B cell (primary cell): ENCODE results near the gene GALNT7. TPM values are rescaled to one million over a fixed set of nuclear protein-coding genes. Genes with fewer than 3 reads are reported as not detected.

Experiments used
- ATAC-seq: fragments of 200-7000 bp; cut with Tn5 transposase; one replicate; pipeline ENCODE4 v1.10.0; 2021; ENCODE audit warnings: low read depth, mild to moderate bottlenecking, moderate number of reproducible peaks, moderate library complexity
- CTCF ChIA-PET: fragments of 350-600 bp; sonication (Branson Sonifier 250); formaldehyde crosslinking; loops from one replicate; lab custom pipeline; 2021; ENCODE audit warnings: antibody characterized with exemption, inconsistent platforms; lab: Charles Lee
- POLR2A ChIA-PET: fragments of 350-600 bp; sonication (Branson Sonifier 250); formaldehyde crosslinking; loops from one replicate; lab custom pipeline; 2021; ENCODE audit warnings: antibody characterized with exemption; lab: Charles Lee
- DNase-seq: peaks from one replicate; pipeline ENCODE4 v3.0.0; 2013
- H2AFZ ChIP-seq: 2 replicates; pipeline ENCODE4 v1.6.1; 2012; ENCODE audit warnings: mild to moderate bottlenecking, low read depth, low read length; ENCODE audit not compliant: insufficient read depth, poor library complexity, severe bottlenecking
- H3K27ac ChIP-seq, 2 donors: 1 replicate in 1 of 2; 2 replicates in 1 of 2; pipeline ENCODE4 v1.5.1; 2012 to 2013; ENCODE audit warnings: low read length in 2 of 2, mild to moderate bottlenecking in 2 of 2, moderate library complexity in 1 of 2
- H3K27me3 ChIP-seq, 4 experiments: fragments of 200-600 bp in 1 of 4; sonication (generic) in 1 of 4; replicated peaks in 1 of 4; 1 replicate in 2 of 4; 2 replicates in 2 of 4; pipeline versions ENCODE4 v1.6.1 to v1.7.0; 2013 to 2016; ENCODE audit warnings: low read length in 3 of 4, mild to moderate bottlenecking in 2 of 4, mixed read lengths in 1 of 4, moderate library complexity in 1 of 4; ENCODE audit not compliant: insufficient read depth in 4 of 4, control insufficient read depth in 3 of 4; ENCODE audit errors: control extremely low read depth in 1 of 4
- H3K36me3 ChIP-seq, 2 experiments: replicated peaks in 1 of 2; 1 replicate in 1 of 2; 2 replicates in 1 of 2; pipeline versions ENCODE4 v1.6.1 to v1.7.1; 2013; ENCODE audit warnings: low read length in 1 of 2; ENCODE audit not compliant: insufficient read depth in 2 of 2, control insufficient read depth in 1 of 2; ENCODE audit errors: control extremely low read depth in 1 of 2, extremely low read depth in 1 of 2
- H3K4me1 ChIP-seq, 2 donors: fragments of 200-600 bp in 1 of 2; sonication (generic) in 1 of 2; 1 replicate in 1 of 2; 2 replicates in 1 of 2; pipeline versions ENCODE4 v1.5.1 to v1.6.1; 2013 to 2017; ENCODE audit warnings: low read length in 2 of 2; ENCODE audit not compliant: control insufficient read depth in 2 of 2, insufficient read depth in 2 of 2
- H3K4me2 ChIP-seq: replicated peaks from 2 replicates; pipeline ENCODE3; 2012; ENCODE audit warnings: mild to moderate bottlenecking, low read depth, low read length; ENCODE audit not compliant: poor library complexity, severe bottlenecking
- H3K4me3 ChIP-seq, 5 experiments: fragments of 200-600 bp in 1 of 5; sonication (generic) in 1 of 5; 1 replicate in 3 of 5; 2 replicates in 2 of 5; pipeline versions ENCODE4 v1.5.1 to v1.7.0; 2011 to 2016; ENCODE audit warnings: low read length in 4 of 5, mild to moderate bottlenecking in 4 of 5, low read depth in 2 of 5, control low read depth in 1 of 5, moderate library complexity in 1 of 5; ENCODE audit not compliant: insufficient read depth in 1 of 5; ENCODE audit errors: control extremely low read depth in 1 of 5, extremely low read depth in 1 of 5
- H3K79me2 ChIP-seq: fragments of 200-600 bp; sonication (generic); one replicate; pipeline ENCODE4 v1.6.0; 2016; ENCODE audit warnings: low read length; ENCODE audit not compliant: control insufficient read depth, insufficient read depth
- H3K9ac ChIP-seq: fragments of 200-600 bp; sonication (generic); 2 replicates; pipeline ENCODE4 v1.6.1; 2017; ENCODE audit warnings: mild to moderate bottlenecking, low read length, moderate library complexity
- H3K9me3 ChIP-seq, 3 donors: one replicate each; pipeline versions ENCODE4 v1.6.1 to v1.7.1; 2013; ENCODE audit warnings: low read length in 2 of 3; ENCODE audit not compliant: control insufficient read depth in 2 of 3, insufficient read depth in 1 of 3; ENCODE audit errors: control extremely low read depth in 1 of 3
- H4K20me1 ChIP-seq: 2 replicates; pipeline ENCODE4 v1.6.0; 2012; ENCODE audit warnings: mild to moderate bottlenecking, low read length; ENCODE audit not compliant: insufficient read depth, control insufficient read depth, poor library complexity, severe bottlenecking
- H3K27ac Mint-ChIP-seq: one replicate; pipeline ENCODE4 v1.8.0; 2021; ENCODE audit warnings: mixed read lengths
- H3K27me3 Mint-ChIP-seq: one replicate; pipeline ENCODE4 v1.8.0; 2021; ENCODE audit warnings: mixed read lengths
- H3K4me1 Mint-ChIP-seq: one replicate; pipeline ENCODE4 v1.8.0; 2021; ENCODE audit warnings: mixed read lengths
- H3K4me3 Mint-ChIP-seq: one replicate; pipeline ENCODE4 v1.8.0; 2021; ENCODE audit warnings: mixed read lengths
- H3K9me3 Mint-ChIP-seq: one replicate; pipeline ENCODE4 v1.8.0; 2022; ENCODE audit warnings: mixed read lengths; ENCODE audit not compliant: insufficient read depth
- EZH2 ChIP-seq: IDR thresholded peaks from 2 replicates; pipeline ENCODE4 v1.6.1; 2012; ENCODE audit warnings: borderline replicate concordance, low read depth, mild to moderate bottlenecking, moderate library complexity, low read length; ENCODE audit not compliant: insufficient read depth, poor library complexity, severe bottlenecking
- WGBS: methylation state at CpG from one replicate; pipeline ENCODE4 v1.1.5; 2013; ENCODE audit warnings: missing lambda C conversion rate; ENCODE audit not compliant: insufficient coverage; 5-methylcytosine and 5-hydroxymethylcytosine counted together
- intact Hi-C: fragments of 100-400 bp; cut with micrococcal nuclease; formaldehyde crosslinking; loops from one replicate; pipeline ENCODE4 v1.10.0; 2022
- polyA plus RNA-seq: library from polyadenylated mRNA; depleted of rRNA; stranded (reverse); fragments of >200 nt; gene quantifications from 2 replicates; pipeline ENCODE4 v1.2.3, GENCODE V29; 2012
- total RNA-seq, 2 donors: library from RNA; stranded (reverse); fragments of 120-200 nt in 1 of 2; gene quantifications; 1 replicate in 1 of 2; 2 replicates in 1 of 2; pipeline versions ENCODE4 v1.2.3 to v1.2.4, GENCODE V29; 2013 to 2022
- TF ChIP-seq, protein P1 (sequence below): fragments of 200-600 bp; IDR thresholded peaks from one replicate; pipeline ENCODE4 v1.8.0; 2022; ENCODE audit warnings: antibody characterized with exemption, mild to moderate bottlenecking

GALNT7 gene
- total and polyA plus RNA-seq, 2 donors (not counting 1 experiment from before 2014, with no cell fraction given): 5.8 to 23.7 TPM

GRCh38 chr4:173332963-173333657, 164.5 kb downstream of the GALNT7 start:
- H3K4me2 ChIP-seq: peak overlapping the region; percentile 73
- peaks cover 16 to 18% of the 10 kb centered on the region in 2 donors for H3K4me1 ChIP-seq
- peak overlapping the region in 1 of 2 donors; percentile 95 for H3K27ac ChIP-seq
- ChIA-PET POLR2A (interaction anchor here (1.0 to 6.3 kb wide), 4 partner anchors 15 to 38 kb away, joined by 4 to 134 read pairs (median 6); partner anchors contain the start of gene SAP30), CTCF (interaction anchor here (1.0 to 6.2 kb wide), 6 partner anchors 13 to 173 kb away, joined by 3 to 39 read pairs (median 8); partner anchors contain the start of gene SAP30)
- no peak for ATAC-seq
- peak; percentile 42 for DNase-seq
- intact Hi-C loops: loop anchor here (5.0 kb wide), 1 partner anchor 174 kb away; no protein-coding TSS in a partner anchor
- H2AFZ ChIP-seq: peak overlapping the region; percentile 77
- peak overlapping the region; percentile 91 for H3K27ac Mint-ChIP-seq
- no peaks in the 10 kb centered on the region for H3K9me3 ChIP-seq
- peak overlapping the region; percentile 86 for H3K9ac ChIP-seq
- no peaks in the 10 kb centered on the region for H3K27me3 ChIP-seq
- H3K4me1 Mint-ChIP-seq: peaks cover 30% of the 10 kb centered on the region
- H3K36me3 ChIP-seq: peaks cover 0 to 3% of the 10 kb centered on the region in 2 experiments
- peak overlapping the region; percentile 74 to 99 (median 94) for H3K4me3 ChIP-seq
- peaks cover 4% of the 10 kb centered on the region for H3K27me3 Mint-ChIP-seq
- no peaks in the 10 kb centered on the region for H3K9me3 Mint-ChIP-seq
- no peaks in the 10 kb centered on the region for H3K79me2 ChIP-seq
- WGBS: under 1% methylated on average over 15 of the region's 21 CpGs
- no peak for TF ChIP-seq EZH2
- TF ChIP-seq, protein P1, sequence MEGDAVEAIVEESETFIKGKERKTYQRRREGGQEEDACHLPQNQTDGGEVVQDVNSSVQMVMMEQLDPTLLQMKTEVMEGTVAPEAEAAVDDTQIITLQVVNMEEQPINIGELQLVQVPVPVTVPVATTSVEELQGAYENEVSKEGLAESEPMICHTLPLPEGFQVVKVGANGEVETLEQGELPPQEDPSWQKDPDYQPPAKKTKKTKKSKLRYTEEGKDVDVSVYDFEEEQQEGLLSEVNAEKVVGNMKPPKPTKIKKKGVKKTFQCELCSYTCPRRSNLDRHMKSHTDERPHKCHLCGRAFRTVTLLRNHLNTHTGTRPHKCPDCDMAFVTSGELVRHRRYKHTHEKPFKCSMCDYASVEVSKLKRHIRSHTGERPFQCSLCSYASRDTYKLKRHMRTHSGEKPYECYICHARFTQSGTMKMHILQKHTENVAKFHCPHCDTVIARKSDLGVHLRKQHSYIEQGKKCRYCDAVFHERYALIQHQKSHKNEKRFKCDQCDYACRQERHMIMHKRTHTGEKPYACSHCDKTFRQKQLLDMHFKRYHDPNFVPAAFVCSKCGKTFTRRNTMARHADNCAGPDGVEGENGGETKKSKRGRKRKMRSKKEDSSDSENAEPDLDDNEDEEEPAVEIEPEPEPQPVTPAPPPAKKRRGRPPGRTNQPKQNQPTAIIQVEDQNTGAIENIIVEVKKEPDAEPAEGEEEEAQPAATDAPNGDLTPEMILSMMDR: no peak
- no peaks in the 10 kb centered on the region for H4K20me1 ChIP-seq
- H3K4me3 Mint-ChIP-seq: peak overlapping the region; percentile 94
